ENCODE measurements around the gene RBM47.

- TF ChIP-seq, protein P1, sequence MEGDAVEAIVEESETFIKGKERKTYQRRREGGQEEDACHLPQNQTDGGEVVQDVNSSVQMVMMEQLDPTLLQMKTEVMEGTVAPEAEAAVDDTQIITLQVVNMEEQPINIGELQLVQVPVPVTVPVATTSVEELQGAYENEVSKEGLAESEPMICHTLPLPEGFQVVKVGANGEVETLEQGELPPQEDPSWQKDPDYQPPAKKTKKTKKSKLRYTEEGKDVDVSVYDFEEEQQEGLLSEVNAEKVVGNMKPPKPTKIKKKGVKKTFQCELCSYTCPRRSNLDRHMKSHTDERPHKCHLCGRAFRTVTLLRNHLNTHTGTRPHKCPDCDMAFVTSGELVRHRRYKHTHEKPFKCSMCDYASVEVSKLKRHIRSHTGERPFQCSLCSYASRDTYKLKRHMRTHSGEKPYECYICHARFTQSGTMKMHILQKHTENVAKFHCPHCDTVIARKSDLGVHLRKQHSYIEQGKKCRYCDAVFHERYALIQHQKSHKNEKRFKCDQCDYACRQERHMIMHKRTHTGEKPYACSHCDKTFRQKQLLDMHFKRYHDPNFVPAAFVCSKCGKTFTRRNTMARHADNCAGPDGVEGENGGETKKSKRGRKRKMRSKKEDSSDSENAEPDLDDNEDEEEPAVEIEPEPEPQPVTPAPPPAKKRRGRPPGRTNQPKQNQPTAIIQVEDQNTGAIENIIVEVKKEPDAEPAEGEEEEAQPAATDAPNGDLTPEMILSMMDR (conservative IDR thresholded peaks at IDR 0.05; ENCODE audit: low read depth, low read length): no peak
- no peak for TF ChIP-seq EZH2 (IDR thresholded peaks at IDR 0.05; ENCODE audit: borderline replicate concordance, low read depth, low read length, poor library complexity, severe bottlenecking)
Measured at GRCh38 chr4:40525752-40526598, 103.7 kb downstream of the RBM47 start.
